ENCODE measurements around the gene ZBTB20. TPM values are rescaled to one million over a fixed set of nuclear protein-coding genes. Genes with fewer than 3 reads are reported as not detected.

The ZBTB20 gene
- total RNA-seq, 1 donor from 2014 or later, result 30.4 TPM

DNA sequence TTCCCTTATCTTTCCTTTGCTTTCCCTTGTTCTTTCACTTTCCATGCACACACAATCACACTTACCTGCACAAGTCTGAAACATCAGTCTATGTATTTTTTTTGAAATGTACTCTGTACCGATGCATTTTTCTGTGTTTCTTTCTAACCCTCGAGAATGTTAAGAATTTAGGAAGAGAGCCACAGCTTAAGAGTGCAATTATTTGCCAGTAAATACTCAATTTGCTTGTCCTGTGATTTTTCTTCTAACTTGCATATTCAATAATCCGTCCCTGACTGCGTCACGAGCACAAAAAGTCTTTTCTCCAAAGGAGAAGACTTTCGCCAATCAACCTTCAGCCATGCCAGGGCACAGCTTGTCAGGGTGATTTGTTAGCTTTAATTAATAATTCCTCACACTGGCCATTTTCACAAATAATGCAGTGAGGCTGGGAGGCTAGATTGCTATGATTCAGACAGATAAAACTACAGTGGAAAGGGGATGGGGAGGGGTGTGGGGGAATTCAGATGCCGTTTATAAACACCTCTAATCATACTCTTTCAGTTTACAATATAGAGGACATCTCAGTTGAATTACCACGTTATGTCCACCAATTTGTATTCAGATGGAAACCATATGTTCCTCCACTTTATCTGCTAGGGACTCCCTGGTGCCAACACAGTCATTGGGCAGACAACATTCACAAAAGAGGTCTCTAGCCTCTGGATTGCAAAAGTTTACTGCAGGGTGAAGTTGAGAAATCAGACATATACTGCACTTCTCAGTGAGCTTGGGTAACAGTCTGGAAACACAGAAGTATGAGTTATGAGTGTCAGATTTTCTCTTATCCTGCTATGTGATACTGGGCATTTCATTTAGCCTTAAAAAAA lies 388.0 kb downstream of the ZBTB20 start:
- Mint-ChIP-seq H3K4me3 (peak overlapping the region; percentile 6), H3K36me3 (no peaks in the 10 kb centered on the region), H3K27me3 (ENCODE audit: low read depth) (peaks cover 12% of the 10 kb centered on the region), H3K4me1 (peaks cover 20% of the 10 kb centered on the region), H3K27ac (peak overlapping the region; percentile 5), H3K9me3 (no peaks in the 10 kb centered on the region)
- no peak for DNase-seq (ENCODE audit: low spot score in 2 of 2, unreplicated experiment in 2 of 2)
- TF ChIP-seq, protein P1, sequence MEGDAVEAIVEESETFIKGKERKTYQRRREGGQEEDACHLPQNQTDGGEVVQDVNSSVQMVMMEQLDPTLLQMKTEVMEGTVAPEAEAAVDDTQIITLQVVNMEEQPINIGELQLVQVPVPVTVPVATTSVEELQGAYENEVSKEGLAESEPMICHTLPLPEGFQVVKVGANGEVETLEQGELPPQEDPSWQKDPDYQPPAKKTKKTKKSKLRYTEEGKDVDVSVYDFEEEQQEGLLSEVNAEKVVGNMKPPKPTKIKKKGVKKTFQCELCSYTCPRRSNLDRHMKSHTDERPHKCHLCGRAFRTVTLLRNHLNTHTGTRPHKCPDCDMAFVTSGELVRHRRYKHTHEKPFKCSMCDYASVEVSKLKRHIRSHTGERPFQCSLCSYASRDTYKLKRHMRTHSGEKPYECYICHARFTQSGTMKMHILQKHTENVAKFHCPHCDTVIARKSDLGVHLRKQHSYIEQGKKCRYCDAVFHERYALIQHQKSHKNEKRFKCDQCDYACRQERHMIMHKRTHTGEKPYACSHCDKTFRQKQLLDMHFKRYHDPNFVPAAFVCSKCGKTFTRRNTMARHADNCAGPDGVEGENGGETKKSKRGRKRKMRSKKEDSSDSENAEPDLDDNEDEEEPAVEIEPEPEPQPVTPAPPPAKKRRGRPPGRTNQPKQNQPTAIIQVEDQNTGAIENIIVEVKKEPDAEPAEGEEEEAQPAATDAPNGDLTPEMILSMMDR (IDR thresholded peaks at IDR 0.05; ENCODE audit: unreplicated experiment), result no peak

DNA sequence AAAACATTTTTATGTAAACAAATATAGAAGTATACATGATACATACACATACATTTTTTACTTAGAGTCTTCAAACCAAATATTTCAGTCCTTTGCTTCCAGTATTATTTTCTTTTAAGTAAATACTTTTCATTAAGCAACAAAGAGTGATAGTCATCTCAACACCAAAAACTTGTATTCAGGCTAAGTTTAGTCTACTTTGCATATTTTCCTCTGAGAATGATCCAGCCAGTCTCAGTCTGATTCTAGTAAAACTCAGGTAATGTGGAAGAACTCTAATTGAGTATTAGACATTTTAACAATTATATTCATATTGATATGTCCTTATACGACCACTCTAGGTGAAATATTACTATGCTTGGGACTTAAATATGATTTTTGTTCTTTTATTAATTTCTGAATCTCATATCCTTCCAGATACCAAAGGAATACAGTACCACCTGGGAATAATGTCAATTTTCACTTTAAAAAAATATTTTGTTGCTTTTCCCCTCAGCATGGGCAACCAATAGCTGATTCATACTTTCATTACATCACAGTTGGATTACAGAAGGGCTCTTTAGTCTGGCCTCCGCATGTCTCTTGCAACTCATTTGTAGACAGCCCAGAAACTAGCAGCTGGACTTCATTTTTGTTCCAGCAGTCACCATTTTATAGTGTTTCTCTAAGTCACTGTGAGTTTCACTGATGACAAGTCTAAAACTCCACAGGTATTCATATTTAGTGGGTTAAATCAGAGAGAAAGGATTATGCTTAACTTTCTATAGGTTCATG lies 390.4 kb downstream of the ZBTB20 start:
- H3K27ac Mint-ChIP-seq, result no peak overlapping the region
- peaks cover 12% of the 10 kb centered on the region for H3K4me1 Mint-ChIP-seq
- peaks cover 12% of the 10 kb centered on the region for H3K27me3 Mint-ChIP-seq (ENCODE audit: low read depth)
- TF ChIP-seq, protein P1 (IDR thresholded peaks at IDR 0.05; ENCODE audit: unreplicated experiment), result no peak
- no peaks in the 10 kb centered on the region for H3K9me3 Mint-ChIP-seq
- H3K36me3 Mint-ChIP-seq, result no peaks in the 10 kb centered on the region
- no peak overlapping the region for H3K4me3 Mint-ChIP-seq
- DNase-seq (ENCODE audit: low spot score in 2 of 2, unreplicated experiment in 2 of 2), result no peak

DNA sequence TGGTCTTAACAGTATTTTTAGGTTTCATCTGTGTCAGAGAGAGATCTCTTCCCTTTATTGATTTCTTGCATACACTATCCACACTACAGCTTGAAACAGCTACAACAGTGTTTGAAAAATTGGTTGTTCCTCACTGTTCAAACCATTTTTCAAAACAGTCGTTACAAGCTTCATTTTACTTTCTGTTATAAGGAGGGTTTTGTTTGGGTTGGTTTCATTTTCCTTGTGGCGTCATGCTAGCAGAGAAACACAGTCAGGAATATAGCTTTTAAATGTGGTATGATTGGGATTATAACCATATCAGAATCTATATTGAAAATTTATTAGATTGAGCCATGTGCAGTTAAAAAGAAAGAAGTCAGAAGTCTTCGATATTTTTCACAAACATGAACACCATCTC lies 400.6 kb downstream of the ZBTB20 start:
- no peaks in the 10 kb centered on the region for H3K27me3 Mint-ChIP-seq (ENCODE audit: low read depth)
- no peak overlapping the region for H3K4me3 Mint-ChIP-seq
- no peak overlapping the region for H3K27ac Mint-ChIP-seq
- TF ChIP-seq, protein P1 (IDR thresholded peaks at IDR 0.05; ENCODE audit: unreplicated experiment), result no peak
- no peak for DNase-seq (ENCODE audit: low spot score in 2 of 2, unreplicated experiment in 2 of 2)
- no peaks in the 10 kb centered on the region for H3K9me3 Mint-ChIP-seq
- H3K4me1 Mint-ChIP-seq, result peaks cover 2% of the 10 kb centered on the region
- no peaks in the 10 kb centered on the region for H3K36me3 Mint-ChIP-seq

DNA sequence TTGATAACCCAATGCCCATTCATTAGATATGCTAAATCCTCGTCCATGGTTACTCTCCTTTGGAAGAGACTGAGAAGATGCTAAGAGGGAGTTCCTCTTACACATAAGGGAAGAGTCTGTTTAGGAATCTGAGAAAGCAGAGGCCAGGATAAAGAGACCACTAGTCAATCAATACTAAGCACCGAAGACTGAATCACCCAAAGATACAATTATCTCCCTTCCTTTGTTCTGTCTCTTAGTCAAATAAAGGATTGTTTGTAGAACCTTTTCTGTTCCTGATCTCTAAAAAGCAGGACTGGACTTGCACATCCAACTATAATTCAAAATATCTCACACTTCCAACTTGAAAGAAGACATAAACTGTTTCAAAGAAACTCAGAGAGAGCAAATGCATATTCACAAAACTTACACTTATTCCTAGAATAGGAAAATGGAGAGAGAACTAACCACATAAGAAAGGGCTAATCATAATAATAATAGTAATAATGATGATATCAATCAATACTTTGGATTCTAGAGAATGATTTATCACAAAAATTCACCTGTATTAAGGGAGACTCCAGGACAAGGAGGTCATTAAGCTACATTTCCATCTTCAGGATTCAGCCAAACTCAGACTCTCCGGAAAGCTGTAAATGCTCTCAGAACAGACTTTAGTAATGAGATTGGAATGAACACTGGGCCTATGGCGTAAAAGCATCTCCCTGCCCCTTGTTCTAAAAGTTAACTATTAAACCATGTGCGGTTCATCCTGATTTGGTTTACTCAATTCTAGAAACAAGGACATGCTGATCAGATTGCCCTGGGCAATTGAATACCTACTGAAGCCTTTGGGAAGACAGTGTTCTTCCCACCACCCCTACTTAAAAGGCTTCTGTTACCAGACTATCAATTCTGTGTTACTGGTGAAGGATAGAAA lies 401.5 kb downstream of the ZBTB20 start:
- peaks cover 2% of the 10 kb centered on the region for H3K4me1 Mint-ChIP-seq

More for the DNA sequence above, 401.5 kb downstream of the ZBTB20 start:
- TF ChIP-seq, protein P1 (IDR thresholded peaks at IDR 0.05; ENCODE audit: unreplicated experiment), result no peak
- Mint-ChIP-seq H3K27me3 (ENCODE audit: low read depth) (no peaks in the 10 kb centered on the region), H3K27ac (no peak overlapping the region), H3K36me3 (no peaks in the 10 kb centered on the region), H3K9me3 (no peaks in the 10 kb centered on the region), H3K4me3 (no peak overlapping the region)
- DNase-seq (ENCODE audit: low spot score in 2 of 2, unreplicated experiment in 2 of 2), result no peak

Data from mesothelial cell of epicardium (in vitro differentiated cells).